HFFc6 (cell line): ENCODE measurements around the gene GADD45G. TPM values are rescaled to one million over a fixed set of nuclear protein-coding genes. Genes with fewer than 3 reads are reported as not detected.

Experiments used
- DNase-seq: peaks from one replicate; pipeline ENCODE4 v3.0.0-alpha.2; 2018
- H3K27ac Mint-ChIP-seq: 2 replicates; pipeline ENCODE4 v1.8.0; 2020; ENCODE audit warnings: mild to moderate bottlenecking, mixed read lengths
- H3K27me3 Mint-ChIP-seq: 2 replicates; pipeline ENCODE4 v1.8.0; 2021; ENCODE audit warnings: mild to moderate bottlenecking, moderate library complexity, mixed read lengths; ENCODE audit not compliant: insufficient read depth
- H3K36me3 Mint-ChIP-seq: 2 replicates; pipeline ENCODE4 v1.8.0; 2021; ENCODE audit warnings: low read depth, mixed read lengths
- H3K4me1 Mint-ChIP-seq: 2 replicates; pipeline ENCODE4 v1.8.0; 2020; ENCODE audit warnings: low read depth, mixed read lengths
- H3K4me3 Mint-ChIP-seq: 2 replicates; pipeline ENCODE4 v1.8.0; 2020; ENCODE audit warnings: mild to moderate bottlenecking, moderate library complexity, mixed read lengths
- H3K9me3 Mint-ChIP-seq: 2 replicates; pipeline ENCODE4 v1.8.0; 2020; ENCODE audit warnings: mild to moderate bottlenecking, mixed read lengths
- total RNA-seq, 6 experiments: library from RNA; stranded (reverse); fragmentation: NEBNext Ultra II Directional; extraction: Animal tissue kit (Norgen Biotek cat#: 25700); gene quantifications; 2 replicates in 1 of 6; 3 replicates in 5 of 6; pipeline ENCODE4 v1.2.3, GENCODE V29; 2021
- TF ChIP-seq, protein P1 (sequence below): fragments of 200-600 bp; sonication (generic); IDR thresholded peaks from 2 replicates; pipeline ENCODE4 v1.5.0; 2021; ENCODE audit warnings: antibody characterized with exemption, mild to moderate bottlenecking

The GADD45G gene
- total RNA-seq, 6 experiments from 2014 or later, result 0.16 to 0.38 (median 0.24) TPM; not detected in 2

DNA sequence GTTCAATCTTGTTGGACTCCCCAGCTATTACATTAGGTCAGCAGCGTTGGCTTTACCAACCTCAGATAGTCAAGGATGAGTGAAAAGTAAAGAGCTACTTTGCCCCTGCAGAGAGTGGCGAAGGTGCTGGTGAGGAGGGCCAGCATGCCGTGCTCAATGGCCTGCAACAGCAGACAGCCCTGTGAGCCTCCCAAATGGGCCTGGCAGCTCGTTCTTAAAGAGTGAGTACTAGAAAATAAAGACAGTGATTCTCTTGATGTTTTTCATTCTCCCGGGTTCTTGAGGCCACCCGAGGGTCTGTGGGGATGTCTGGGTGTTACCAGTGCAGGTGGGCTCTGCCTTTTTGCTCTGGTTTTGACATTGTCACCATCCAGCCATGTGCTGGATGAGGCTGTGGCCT is 16.2 kb downstream of the GADD45G start:
- DNase-seq, result no peak
- TF ChIP-seq, protein P1, sequence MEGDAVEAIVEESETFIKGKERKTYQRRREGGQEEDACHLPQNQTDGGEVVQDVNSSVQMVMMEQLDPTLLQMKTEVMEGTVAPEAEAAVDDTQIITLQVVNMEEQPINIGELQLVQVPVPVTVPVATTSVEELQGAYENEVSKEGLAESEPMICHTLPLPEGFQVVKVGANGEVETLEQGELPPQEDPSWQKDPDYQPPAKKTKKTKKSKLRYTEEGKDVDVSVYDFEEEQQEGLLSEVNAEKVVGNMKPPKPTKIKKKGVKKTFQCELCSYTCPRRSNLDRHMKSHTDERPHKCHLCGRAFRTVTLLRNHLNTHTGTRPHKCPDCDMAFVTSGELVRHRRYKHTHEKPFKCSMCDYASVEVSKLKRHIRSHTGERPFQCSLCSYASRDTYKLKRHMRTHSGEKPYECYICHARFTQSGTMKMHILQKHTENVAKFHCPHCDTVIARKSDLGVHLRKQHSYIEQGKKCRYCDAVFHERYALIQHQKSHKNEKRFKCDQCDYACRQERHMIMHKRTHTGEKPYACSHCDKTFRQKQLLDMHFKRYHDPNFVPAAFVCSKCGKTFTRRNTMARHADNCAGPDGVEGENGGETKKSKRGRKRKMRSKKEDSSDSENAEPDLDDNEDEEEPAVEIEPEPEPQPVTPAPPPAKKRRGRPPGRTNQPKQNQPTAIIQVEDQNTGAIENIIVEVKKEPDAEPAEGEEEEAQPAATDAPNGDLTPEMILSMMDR, result no peak
- Mint-ChIP-seq H3K4me1 (no peaks in the 10 kb centered on the region), H3K27ac (no peak overlapping the region), H3K27me3 (peaks cover 2% of the 10 kb centered on the region), H3K4me3 (no peak overlapping the region), H3K36me3 (no peaks in the 10 kb centered on the region), H3K9me3 (no peaks in the 10 kb centered on the region)

DNA sequence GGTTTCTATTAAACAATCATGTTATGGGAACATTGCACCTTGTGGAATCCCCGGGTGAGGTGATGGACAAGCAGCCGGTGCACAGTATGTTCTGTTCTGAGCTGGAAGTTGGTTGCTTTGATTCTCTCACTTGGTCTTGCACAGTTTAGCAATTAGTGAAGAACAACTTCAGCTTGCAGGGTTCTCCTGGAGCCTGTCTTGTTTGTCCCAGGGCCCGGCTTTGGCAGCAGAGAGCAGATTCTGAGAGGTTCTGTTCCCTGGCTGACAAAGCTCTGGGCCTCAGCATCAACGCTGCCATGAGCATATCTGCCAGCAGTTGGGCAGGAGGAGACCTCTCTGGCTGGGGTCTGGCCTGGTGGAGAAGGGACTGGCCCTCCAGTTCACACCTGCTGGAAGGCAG is 16.9 kb downstream of the GADD45G start:
- DNase-seq, result no peak
- Mint-ChIP-seq H3K27me3 (peaks cover 2% of the 10 kb centered on the region), H3K9me3 (no peaks in the 10 kb centered on the region), H3K4me1 (no peaks in the 10 kb centered on the region), H3K4me3 (no peak overlapping the region), H3K27ac (no peak overlapping the region), H3K36me3 (no peaks in the 10 kb centered on the region)
- TF ChIP-seq, protein P1, result no peak

DNA sequence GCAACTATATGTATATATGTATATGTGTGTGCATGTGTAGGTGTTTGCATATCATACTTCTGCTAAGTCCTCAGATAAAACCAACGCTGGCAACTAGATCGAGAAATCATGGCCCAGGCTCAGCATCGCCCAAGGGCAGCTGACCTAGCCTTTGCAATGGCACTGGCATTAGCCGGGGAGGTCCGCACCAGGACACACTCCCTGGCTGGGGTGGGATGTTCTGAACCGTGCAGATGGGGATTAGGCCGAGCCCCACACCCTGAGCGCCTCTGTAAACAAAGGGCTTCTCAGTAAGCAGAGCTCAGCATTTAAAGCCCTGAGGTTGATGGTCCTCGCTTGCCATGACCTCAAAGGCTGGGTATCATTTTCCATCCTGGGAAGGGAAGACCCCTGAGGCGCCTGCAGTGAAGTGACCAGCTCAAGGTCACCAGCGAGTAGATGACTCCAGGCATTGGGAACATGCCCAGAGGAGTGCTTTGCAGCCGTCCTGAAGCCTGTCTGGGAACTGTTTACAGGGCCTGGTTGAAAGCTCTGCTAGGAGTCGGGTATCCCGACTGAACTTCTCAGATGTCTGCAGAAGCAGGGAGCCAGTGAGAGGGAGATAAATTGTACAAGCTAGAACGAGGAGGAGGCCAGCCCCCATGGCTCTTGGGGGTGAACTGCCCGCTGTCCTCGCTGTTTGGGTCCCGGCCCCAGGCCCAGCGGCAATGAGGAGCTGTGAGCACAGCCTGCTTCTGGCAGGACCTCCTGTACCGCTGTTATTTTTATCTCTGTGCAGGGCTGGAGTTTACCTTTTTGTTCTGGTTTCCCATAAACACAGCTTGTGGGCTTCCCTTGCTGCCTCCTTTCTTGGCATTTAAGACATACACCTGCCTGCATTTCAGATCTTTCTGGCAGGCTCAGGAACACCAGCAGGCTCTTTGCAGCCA is 18.4 kb downstream of the GADD45G start:
- peaks cover 2% of the 10 kb centered on the region for H3K27me3 Mint-ChIP-seq
- H3K4me1 Mint-ChIP-seq, result no peaks in the 10 kb centered on the region
- no peaks in the 10 kb centered on the region for H3K9me3 Mint-ChIP-seq
- DNase-seq, result no peak
- TF ChIP-seq, protein P1, result no peak
- no peak overlapping the region for H3K4me3 Mint-ChIP-seq
- no peak overlapping the region for H3K27ac Mint-ChIP-seq
- H3K36me3 Mint-ChIP-seq, result no peaks in the 10 kb centered on the region

DNA sequence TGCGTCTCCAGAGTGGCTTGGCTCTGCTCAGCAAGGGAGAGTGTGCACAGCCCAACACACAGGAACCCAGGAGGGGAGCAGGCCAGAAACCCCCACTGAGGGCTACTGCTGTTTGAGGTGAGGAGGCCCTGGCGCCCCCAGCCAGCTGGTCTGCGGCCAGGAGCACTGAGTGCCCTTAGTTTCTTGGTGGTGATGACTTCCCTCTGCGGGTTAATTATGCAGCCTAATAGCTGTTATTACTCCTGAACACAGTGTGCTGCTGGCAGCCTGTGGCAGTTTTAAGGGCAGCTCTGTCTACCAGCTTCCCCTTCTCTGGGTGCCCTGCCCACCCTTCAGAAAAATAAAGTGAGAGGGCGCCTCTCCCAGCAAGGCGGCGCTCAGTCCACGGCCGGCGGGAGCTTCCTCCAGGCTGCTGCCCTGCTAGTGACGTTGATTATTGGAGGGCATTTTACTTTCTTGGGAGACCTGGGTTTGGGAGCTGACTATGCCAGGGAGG is 19.2 kb downstream of the GADD45G start:
- no peak overlapping the region for H3K4me3 Mint-ChIP-seq
- no peaks in the 10 kb centered on the region for H3K9me3 Mint-ChIP-seq
- no peak overlapping the region for H3K27ac Mint-ChIP-seq
- TF ChIP-seq, protein P1, result no peak
- H3K4me1 Mint-ChIP-seq, result no peaks in the 10 kb centered on the region
- H3K36me3 Mint-ChIP-seq, result no peaks in the 10 kb centered on the region
- H3K27me3 Mint-ChIP-seq, result peaks cover 2% of the 10 kb centered on the region
- no peak for DNase-seq

DNA sequence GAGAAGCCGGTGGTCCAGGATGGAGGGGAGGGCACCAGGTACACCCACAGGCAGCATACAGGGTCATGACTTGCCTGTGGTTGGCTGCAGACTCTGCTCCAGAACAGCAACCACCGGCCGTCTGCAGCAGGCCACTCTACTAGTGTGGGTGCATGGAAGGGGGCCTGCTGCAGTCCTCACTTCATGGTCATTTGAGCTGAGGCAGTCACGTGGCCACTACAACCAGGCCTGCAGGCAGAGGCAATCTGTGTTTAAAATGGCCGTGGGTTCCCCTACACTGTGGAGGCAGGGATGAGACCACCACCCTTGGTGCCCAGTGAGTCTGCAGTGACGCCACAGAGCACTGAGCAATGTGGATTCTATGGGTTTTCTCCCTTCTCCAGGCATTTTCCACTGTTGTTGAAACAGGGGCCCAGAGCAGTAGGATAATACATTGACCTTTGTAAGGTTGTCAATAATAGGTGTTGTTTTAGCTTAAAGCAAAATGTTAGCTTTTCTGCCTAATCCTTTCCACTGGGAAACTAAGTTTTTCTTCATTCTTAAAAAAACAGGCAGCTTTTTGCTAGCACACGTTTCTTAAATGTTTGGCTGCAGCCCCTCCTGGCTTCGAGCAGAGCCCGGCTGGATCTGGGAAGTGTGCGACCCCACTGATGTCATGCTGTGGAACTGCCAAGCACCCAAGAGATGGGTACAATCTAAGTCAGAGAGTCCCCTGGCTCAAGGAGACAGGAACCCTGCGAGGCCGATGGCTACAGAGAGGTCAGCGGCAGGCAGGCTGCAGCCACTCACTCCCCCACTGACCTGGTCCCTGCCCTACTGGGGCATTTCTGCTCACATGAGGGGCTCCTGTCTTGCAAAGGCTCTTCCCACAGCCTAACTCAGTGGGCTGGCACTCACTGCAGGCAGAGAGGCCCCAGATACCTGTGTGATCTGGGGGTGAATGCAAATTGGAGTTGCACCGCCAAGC is 21.2 kb downstream of the GADD45G start:
- H3K36me3 Mint-ChIP-seq, result no peaks in the 10 kb centered on the region
- no peak for DNase-seq
- no peak overlapping the region for H3K27ac Mint-ChIP-seq
- peaks cover 2% of the 10 kb centered on the region for H3K27me3 Mint-ChIP-seq
- TF ChIP-seq, protein P1, result no peak
- no peaks in the 10 kb centered on the region for H3K4me1 Mint-ChIP-seq
- no peak overlapping the region for H3K4me3 Mint-ChIP-seq
- H3K9me3 Mint-ChIP-seq, result no peaks in the 10 kb centered on the region
